Measurements from ENCODE around the gene HEATR5A.
"Not testable (repeated sequence)": the region's sequence is repeated elsewhere in the genome, so short reads cannot be mapped to it uniquely, and the experiment has no call there.

HEATR5A gene

DNA sequence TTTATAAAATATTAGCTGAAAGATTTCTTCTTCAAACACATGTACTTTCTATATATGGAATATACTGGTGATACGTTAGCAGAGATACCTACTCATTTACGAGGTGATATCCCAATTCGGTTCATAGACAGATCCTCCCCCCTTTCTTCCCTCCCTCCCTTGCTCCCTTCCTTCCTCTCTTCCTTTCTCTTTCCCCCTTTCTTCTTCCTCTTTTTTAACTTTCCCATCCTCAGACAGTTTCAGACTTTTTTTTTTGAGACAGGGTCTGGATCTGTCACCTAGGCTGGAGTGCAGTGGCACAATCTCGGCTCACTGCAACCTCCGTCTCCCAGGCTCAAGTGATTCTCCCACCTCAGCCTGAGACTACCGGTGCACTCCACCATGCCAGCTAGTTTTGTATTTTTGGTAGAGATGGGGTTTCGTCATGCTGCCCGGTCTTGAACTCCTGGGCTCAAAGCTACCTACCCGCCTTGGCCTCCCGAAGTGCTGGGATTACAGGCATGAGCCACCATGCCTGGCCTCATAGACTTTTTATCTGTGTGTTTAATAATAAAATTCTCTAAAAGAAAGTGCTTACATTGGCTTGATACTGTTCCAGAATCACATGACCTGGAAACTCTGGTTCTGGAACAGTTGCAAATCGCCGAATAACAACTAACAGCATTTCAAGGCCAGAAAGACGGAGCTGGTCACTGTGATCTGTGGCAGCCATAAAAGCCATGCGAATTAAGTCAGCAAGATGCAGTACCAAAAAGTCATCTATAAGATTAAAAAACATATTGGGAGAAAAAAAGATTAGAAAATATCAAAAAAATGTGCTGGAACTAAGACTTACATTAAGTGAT lies 99.2 kb downstream of the HEATR5A start:
- no peak for DNase-seq

GRCh38 chr14:31320216-31320615 lies 100.1 kb downstream of the HEATR5A start:
- no peak for DNase-seq

- no peak for DNase-seq
These were observed 100.6 kb downstream of the HEATR5A start for GRCh38 chr14:31319701-31320100.

DNA sequence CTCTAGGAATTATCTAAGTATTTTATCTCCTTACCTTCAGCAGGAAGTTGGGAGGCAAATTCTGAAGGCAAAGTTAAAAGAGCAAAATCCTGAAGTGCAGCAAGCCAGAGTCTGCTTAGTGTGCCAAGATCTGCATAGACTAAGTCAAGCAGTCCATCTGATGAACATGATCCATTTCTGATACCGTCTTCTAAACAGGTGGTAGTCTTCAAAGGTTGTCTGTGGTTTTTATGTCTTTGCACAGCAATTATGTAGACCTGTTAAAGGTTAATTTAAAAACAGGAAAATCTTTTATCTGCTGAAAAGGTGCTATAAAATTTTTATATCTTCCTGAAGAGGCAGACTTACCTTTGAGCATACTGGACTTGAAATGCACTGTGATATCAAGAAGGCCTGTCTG lies 107.4 kb downstream of the HEATR5A start:
- DNase-seq, result no peak

- not testable (repeated sequence) for DNase-seq
These were observed 108.0 kb downstream of the HEATR5A start for GRCh38 chr14:31312370-31312769.

- no peak for DNase-seq
These were observed 112.7 kb downstream of the HEATR5A start for GRCh38 chr14:31307618-31308017.

DNA sequence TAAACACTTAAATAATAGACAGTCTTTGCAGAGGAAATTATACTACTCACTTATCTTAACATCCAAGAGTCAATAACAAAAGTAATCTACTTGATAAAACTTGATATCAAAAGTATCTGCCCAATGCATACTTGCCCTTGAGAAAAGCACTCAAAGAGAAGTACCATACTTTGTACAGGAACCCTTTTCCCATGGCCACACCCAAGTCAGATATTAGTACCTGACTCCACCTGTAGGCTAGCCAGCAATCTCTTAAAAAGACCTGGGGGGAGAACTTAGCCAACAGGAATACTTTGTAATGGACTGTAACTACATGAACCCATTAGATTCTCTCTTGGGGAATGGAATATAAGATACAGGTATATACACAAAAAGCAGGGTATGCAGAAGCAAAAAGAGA lies 113.2 kb downstream of the HEATR5A start:
- DNase-seq, result no peak

DNA sequence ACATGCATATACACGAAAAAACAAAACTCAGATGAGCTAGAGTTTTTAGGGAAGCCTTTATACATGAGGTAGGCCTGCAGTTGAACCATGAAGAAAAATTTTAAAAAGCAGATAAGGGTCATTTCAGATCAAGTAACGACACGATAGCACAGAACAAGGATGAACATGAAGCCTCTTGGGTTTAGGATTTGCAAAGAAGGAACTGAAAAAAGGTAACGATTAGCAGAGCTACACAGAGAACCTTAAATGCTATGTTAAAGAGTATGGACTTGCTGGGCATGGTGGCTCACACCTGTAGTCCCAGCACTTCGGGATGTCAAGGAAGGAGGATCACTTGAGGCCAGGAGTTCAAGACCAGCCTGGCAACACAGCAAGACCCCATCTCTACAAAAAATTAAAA lies 116.7 kb downstream of the HEATR5A start:
- no peak for DNase-seq

DNA sequence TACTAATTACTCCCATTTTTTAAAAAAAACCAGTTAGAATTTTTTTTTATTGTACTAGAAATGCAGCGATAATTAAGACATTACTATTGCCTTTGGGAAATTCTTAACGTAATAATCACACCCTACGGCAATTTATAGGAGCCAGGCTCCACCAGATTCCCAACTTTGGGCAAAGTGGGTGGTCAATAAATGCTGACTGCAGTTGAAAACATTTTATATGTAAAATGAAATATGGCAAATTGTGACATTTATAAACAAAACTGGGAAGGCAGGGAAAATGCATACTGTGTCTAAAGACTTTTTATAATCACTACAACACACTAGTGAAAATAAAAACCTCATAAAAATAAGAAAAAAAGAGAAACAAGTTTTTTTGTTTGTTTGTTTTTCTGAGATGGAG lies 119.5 kb downstream of the HEATR5A start:
- no peak for DNase-seq

DNA sequence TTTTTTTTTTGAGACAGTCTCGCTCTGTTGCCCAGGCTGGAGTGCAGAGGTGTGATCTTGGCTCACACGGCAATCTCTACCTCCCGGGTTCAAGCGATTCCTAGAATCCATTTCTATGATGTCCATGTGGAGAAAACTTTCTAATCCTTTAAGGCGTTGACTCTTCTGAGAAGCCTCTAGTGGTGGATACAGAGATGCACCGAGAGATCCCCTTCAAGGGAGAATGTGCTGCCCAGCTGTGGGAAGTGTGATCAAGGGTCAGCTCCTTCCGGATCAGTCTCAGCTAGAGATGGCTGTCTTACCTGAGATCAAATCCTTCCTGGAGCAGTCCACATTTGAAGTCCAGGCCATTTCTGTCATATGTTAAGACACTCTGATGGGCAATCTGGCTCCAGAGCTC lies 120.1 kb downstream of the HEATR5A start:
- no peak for DNase-seq

DNA sequence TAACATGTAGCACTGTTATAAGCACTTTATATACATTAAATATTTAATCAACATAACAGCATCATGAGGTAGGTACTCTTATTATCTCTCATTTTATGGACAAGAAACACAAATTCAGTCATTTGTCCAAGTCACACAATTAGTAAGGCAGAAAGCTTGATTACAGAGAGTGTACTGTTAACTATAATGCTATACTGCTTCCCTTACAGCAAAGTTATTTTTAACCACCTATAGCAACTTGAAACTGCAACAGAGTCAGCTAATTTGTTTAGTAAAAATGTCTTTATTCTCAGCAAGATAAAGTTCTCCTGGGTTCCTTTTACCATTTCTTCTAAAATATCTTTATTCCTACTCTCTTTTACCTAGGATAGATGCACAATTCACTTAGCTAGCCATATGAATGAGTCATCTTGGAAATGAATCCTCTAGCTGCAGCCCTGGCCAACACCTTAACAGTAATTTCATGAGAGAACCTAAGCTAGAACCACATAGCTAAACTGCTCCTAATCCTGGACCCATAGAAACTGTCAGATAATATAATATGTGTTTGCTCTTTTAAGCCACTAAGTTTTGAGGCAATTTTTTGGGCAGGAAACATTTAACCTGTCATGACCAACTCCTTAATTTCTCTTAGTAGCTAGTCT lies 122.5 kb downstream of the HEATR5A start:
- no peak for DNase-seq

- DNase-seq, result no peak
These were observed 123.2 kb downstream of the HEATR5A start for GRCh38 chr14:31297112-31297511.

DNA sequence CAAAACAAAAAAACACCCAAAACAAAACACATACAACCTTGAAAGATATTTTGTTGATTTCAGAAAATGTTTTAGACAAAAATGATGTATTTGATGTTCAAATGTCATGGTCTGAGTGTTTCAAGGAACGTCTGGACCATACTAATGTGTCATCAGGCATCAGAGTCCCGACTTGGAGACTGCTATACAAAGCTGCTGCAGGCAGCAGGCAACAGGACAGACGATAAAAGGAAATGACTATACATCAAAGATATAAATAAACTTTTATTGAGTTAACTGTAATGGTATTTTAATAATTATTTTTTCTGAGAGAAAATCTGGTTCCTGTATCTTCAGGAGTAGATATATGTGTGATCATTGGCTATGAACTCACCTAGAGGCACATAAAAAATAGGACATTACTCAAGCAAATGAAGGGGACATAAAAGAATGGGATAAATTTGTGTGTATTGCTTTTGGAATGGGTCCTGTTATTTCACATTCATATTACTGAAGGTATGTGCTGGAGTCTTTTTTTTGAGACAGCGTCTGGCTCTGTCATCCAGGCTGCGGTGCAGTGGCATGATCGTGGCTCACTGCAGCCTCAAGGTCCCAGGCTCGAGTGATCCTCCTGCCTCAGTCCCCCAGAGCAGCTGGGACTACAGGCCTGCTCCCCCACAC lies 125.5 kb downstream of the HEATR5A start:
- no peak for DNase-seq

DNA sequence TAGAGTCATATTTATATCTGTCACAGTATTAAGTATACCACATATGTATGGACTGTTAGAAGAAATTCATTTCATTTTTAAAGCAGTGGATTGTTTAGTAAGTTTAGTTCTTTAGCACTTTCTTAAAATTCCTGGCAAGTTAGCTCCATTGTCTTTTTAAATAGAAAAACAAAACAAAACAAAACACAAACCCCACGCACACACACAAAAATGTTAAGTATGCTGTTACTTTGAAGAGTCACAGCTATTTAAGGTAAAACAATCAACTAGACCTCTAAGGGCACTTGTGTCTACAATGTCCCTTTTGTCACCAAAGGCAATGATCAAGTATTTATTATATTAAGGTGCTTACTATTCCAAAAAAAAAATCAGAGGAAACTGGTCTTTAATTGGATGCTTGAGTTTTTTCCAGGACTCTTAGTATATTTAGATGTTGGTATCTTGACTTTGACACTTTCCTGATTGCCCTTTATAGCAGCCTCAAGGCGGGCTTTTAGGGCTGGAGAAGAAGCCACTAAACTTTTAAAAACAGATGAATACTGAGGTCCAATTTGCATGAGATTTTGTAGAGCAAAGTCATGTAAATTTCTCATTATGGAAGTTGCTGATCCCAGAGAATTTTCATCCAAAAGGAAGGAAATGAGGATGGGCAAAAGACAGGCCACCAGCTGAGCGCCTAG lies 127.3 kb downstream of the HEATR5A start:
- no peak for DNase-seq

DNA sequence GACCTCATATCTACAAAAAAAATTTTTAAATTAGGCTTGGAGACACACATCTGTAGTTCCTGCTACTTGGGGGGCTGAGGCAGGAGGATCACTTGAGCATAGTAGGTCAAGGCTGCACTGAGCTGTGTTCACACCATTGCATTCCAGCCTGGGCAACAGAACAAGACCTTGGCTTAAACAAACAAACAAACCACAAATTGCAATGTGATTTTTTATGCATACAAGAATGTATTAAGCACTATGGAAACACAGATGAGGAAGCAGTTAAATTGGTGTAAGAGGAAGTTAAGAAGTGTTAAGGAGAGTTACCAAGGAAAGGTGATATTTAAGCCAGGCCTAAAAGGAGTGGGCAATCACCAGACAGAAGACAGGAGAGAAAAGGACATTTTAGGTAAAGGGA lies 129.1 kb downstream of the HEATR5A start:
- peak; percentile 16 for DNase-seq

GRCh38 chr14:31287294-31287972 lies 132.9 kb downstream of the HEATR5A start:
- no peak for DNase-seq

DNA sequence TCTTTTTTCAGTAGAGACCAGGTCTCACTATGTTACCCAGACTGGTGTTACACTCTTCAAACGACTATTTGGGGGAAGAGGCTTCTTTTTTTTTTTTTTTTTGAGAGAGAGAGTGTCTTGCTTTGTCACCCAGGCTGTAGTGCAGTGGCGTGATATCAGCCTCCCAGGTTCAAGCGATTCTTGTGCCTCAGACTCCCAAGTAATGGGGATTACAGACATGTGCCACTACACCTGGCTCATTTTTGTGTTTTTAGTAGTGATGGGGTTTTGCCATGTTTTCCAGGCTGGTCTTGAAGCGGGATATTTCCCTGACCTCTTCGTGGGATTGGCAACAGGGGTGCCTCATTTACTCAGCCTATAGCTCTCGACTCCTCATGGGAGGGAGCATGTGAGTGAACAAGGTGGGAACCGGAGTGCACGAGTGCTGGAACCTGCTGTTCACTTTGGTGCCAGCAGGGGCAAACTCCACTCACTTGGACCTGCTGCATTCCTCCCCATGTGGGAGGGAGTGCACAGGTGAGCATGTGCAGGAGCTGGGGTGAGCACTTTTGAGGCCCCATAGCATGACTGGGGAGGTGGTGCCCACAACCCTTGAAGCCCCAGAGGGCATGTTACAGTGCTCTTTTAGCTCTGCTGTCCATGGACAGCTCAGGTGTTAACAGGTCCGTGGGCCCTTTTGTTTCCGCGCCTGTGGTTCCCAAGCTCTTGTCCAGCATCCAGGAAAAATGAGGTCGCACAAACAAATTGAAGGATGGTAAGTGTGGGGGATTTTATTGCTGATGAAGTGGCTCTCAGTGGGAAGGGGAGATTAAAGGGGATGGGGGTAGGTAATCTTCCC lies 133.7 kb downstream of the HEATR5A start:
- no peak for DNase-seq

DNA sequence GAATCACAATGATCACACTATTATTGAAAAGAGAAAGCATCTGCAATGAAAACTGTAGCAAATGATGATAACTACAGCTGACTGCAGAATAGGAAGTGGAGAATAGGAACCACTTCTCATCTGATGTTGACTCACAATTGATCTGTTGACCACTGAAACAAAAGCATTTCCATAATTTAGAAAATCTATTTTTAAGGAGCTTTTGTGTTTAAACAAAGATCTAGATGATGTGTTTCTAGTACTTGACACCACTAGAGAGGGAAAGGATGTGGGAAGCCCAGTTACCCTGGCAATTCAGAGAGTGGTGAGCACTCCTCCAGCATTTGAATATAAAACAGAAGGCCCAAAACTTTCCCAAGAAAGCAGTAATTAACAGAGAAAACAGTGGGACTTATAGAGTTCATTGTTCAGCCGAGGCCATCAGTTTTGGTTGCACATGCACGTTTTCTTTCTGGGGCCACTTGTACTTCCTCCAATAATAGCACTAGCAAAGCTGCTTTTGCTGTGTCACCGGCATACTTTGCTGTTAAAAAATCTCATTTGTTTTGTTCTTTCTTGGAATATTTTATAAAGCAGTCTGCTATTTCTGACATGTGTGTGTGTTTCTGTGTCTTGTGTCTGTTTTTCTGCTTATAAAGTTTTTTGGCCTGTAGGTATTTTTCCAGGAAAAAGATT lies 136.6 kb downstream of the HEATR5A start:
- DNase-seq, result peak; percentile 81

GRCh38 chr14:31283153-31283552 lies 137.2 kb downstream of the HEATR5A start:
- DNase-seq, result no peak

GRCh38 chr14:31280871-31281220 lies 139.5 kb downstream of the HEATR5A start:
- no peak for DNase-seq

DNA sequence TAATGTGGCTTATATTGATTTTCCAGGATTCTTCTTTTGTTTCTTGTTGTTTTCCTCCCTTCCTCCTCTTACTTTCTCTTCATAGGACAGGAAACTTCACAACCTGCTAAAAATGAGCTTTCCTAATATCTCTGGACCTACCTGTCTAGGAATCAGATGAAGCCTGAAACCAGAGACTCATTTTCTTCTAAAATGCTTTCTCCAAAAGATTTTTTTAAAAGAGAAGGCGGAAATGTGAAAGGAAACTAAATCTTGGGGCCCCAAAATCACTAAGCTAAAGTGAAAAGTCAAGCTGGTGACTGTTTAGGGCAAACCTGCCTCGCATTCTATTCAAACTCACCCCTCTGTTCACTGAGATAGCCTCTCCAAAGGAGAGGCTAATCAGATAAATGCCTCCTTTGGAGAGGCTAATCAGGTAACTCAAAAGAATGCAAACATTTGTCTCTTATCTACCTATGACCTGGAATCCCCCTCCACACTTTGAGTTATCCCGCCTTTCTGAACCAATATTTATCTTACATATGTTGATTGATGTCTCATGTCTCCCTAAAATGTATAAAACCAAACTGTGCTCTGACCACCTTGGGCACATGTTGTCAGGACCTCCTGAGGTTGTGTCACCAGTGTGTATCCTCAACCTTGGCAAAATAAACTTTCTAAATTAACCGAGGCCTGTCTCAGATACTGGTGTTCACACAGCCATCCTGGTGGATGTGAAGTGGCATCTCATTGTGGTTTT lies 140.0 kb downstream of the HEATR5A start:
- no peak for DNase-seq
